ENCODE results near the gene RAB10.

GRCh38 chr2:26052740-26053139 lies 18.9 kb downstream of the RAB10 start:
- TF ChIP-seq, protein P1, sequence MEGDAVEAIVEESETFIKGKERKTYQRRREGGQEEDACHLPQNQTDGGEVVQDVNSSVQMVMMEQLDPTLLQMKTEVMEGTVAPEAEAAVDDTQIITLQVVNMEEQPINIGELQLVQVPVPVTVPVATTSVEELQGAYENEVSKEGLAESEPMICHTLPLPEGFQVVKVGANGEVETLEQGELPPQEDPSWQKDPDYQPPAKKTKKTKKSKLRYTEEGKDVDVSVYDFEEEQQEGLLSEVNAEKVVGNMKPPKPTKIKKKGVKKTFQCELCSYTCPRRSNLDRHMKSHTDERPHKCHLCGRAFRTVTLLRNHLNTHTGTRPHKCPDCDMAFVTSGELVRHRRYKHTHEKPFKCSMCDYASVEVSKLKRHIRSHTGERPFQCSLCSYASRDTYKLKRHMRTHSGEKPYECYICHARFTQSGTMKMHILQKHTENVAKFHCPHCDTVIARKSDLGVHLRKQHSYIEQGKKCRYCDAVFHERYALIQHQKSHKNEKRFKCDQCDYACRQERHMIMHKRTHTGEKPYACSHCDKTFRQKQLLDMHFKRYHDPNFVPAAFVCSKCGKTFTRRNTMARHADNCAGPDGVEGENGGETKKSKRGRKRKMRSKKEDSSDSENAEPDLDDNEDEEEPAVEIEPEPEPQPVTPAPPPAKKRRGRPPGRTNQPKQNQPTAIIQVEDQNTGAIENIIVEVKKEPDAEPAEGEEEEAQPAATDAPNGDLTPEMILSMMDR (IDR thresholded peaks at IDR 0.05) = no peak
- TF ChIP-seq POLR2AphosphoS5 (IDR thresholded peaks at IDR 0.05) (no peak), EP300 (IDR thresholded peaks at IDR 0.05) (no peak)
